SU-DHL-6 (cell line): Measurements from ENCODE around the gene ARHGAP26.

Source experiments
- CTCF ChIP-seq: fragments of 200-600 bp; sonication (generic); IDR thresholded peaks from one replicate; pipeline ENCODE4 v1.5.1; 2017; ENCODE audit warnings: antibody characterized with exemption, mild to moderate bottlenecking, low read length, moderate library complexity; ENCODE audit not compliant: insufficient read depth, poor library complexity, severe bottlenecking
- EZH2phosphoT487 ChIP-seq: fragments of 200-600 bp; sonication (generic), shearing (Covaris generic); conservative IDR thresholded peaks from 2 replicates; pipeline ENCODE4 v1.6.1; 2018; ENCODE audit warnings: mild to moderate bottlenecking, antibody characterized with exemption, low read length, moderate library complexity, mixed read lengths

- TF ChIP-seq CTCF (no peak), EZH2phosphoT487 (no peak)
These were observed 376.0 kb downstream of the ARHGAP26 start for GRCh38 chr5:143146161-143146560.
